ENCODE results near the gene LRP1B.
"Not testable (repeated sequence)": the region's sequence is repeated elsewhere in the genome, so short reads cannot be mapped to it uniquely, and the experiment has no call there.

LRP1B gene

GRCh38 chr2:142130111-142131009 is 456 bp downstream of the LRP1B start:
- H3K27me3 Mint-ChIP-seq, result peaks cover 48% of the 10 kb centered on the region
- H3K4me3 Mint-ChIP-seq, result peak overlapping the region; percentile 62

GRCh38 chr2:142128105-142128504 is 2.7 kb downstream of the LRP1B start:
- Mint-ChIP-seq H3K36me3 (no peaks in the 10 kb centered on the region), H3K4me1 (peaks cover 20% of the 10 kb centered on the region), H3K9me3 (no peaks in the 10 kb centered on the region), H3K4me3 (no peak overlapping the region), H3K27me3 (peaks cover 47% of the 10 kb centered on the region), H3K27ac (no peak overlapping the region)
- no peak for ATAC-seq

More at GRCh38 chr2:142130111-142131009, 456 bp downstream of the LRP1B start:
- H3K9me3 Mint-ChIP-seq, result no peaks in the 10 kb centered on the region
- H3K36me3 Mint-ChIP-seq, result no peaks in the 10 kb centered on the region
- H3K4me1 Mint-ChIP-seq, result peaks cover 20% of the 10 kb centered on the region
- H3K27ac Mint-ChIP-seq, result no peak overlapping the region
- no peak for ATAC-seq

- Mint-ChIP-seq H3K4me1 (peaks cover 20% of the 10 kb centered on the region), H3K27ac (no peak overlapping the region), H3K27me3 (peaks cover 39% of the 10 kb centered on the region), H3K4me3 (no peak overlapping the region), H3K36me3 (no peaks in the 10 kb centered on the region), H3K9me3 (no peaks in the 10 kb centered on the region)
- no peak for ATAC-seq
These were observed 3.6 kb downstream of the LRP1B start for GRCh38 chr2:142127248-142127647.

- H3K27me3 Mint-ChIP-seq, result peaks cover 13% of the 10 kb centered on the region
- no peak overlapping the region for H3K27ac Mint-ChIP-seq
- ATAC-seq, result no peak
- no peaks in the 10 kb centered on the region for H3K36me3 Mint-ChIP-seq
- no peak overlapping the region for H3K4me3 Mint-ChIP-seq
- H3K4me1 Mint-ChIP-seq, result no peaks in the 10 kb centered on the region
- H3K9me3 Mint-ChIP-seq, result no peaks in the 10 kb centered on the region
These were observed 6.1 kb downstream of the LRP1B start for GRCh38 chr2:142124706-142125105.

- ATAC-seq, result no peak
- Mint-ChIP-seq H3K4me3 (no peak overlapping the region), H3K27me3 (no peaks in the 10 kb centered on the region), H3K27ac (no peak overlapping the region), H3K36me3 (no peaks in the 10 kb centered on the region), H3K9me3 (peaks cover 2% of the 10 kb centered on the region), H3K4me1 (no peaks in the 10 kb centered on the region)
These were observed 11.5 kb downstream of the LRP1B start for GRCh38 chr2:142119347-142119746.

- Mint-ChIP-seq H3K27me3 (no peaks in the 10 kb centered on the region), H3K36me3 (no peaks in the 10 kb centered on the region)
These were observed 18.0 kb downstream of the LRP1B start for GRCh38 chr2:142112757-142113221.

GRCh38 chr2:142104134-142104758 is 26.6 kb downstream of the LRP1B start:
- H3K4me3 Mint-ChIP-seq, result no peak overlapping the region
- no peak for ATAC-seq
- no peaks in the 10 kb centered on the region for H3K4me1 Mint-ChIP-seq
- H3K9me3 Mint-ChIP-seq, result peaks cover 2% of the 10 kb centered on the region
- H3K27me3 Mint-ChIP-seq, result no peaks in the 10 kb centered on the region
- no peaks in the 10 kb centered on the region for H3K36me3 Mint-ChIP-seq
- H3K27ac Mint-ChIP-seq, result no peak overlapping the region

More at GRCh38 chr2:142112757-142113221, 18.0 kb downstream of the LRP1B start:
- ATAC-seq, result no peak
- Mint-ChIP-seq H3K9me3 (peaks cover 2% of the 10 kb centered on the region), H3K4me3 (no peak overlapping the region), H3K4me1 (no peaks in the 10 kb centered on the region), H3K27ac (no peak overlapping the region)

- Mint-ChIP-seq H3K27ac (no peak overlapping the region), H3K4me3 (no peak overlapping the region), H3K4me1 (no peaks in the 10 kb centered on the region), H3K27me3 (no peaks in the 10 kb centered on the region), H3K9me3 (peaks cover 2% of the 10 kb centered on the region), H3K36me3 (no peaks in the 10 kb centered on the region)
- ATAC-seq, result no peak
These were observed 29.8 kb downstream of the LRP1B start for GRCh38 chr2:142100970-142101369.

- H3K4me3 Mint-ChIP-seq, result no peak overlapping the region
- peaks cover 2% of the 10 kb centered on the region for H3K9me3 Mint-ChIP-seq
- no peak overlapping the region for H3K27ac Mint-ChIP-seq
- no peaks in the 10 kb centered on the region for H3K4me1 Mint-ChIP-seq
- no peak for ATAC-seq
- no peaks in the 10 kb centered on the region for H3K27me3 Mint-ChIP-seq
- no peaks in the 10 kb centered on the region for H3K36me3 Mint-ChIP-seq
These were observed 30.5 kb downstream of the LRP1B start for GRCh38 chr2:142100139-142100873.

- no peaks in the 10 kb centered on the region for H3K36me3 Mint-ChIP-seq
- no peak overlapping the region for H3K4me3 Mint-ChIP-seq
- no peaks in the 10 kb centered on the region for H3K9me3 Mint-ChIP-seq
- H3K27ac Mint-ChIP-seq, result no peak overlapping the region
- no peak for ATAC-seq
- no peaks in the 10 kb centered on the region for H3K27me3 Mint-ChIP-seq
- H3K4me1 Mint-ChIP-seq, result no peaks in the 10 kb centered on the region
These were observed 33.1 kb downstream of the LRP1B start for GRCh38 chr2:142097711-142098110.

- no peak for ATAC-seq
- Mint-ChIP-seq H3K36me3 (no peaks in the 10 kb centered on the region), H3K4me3 (no peak overlapping the region), H3K27ac (no peak overlapping the region), H3K9me3 (no peaks in the 10 kb centered on the region), H3K27me3 (no peaks in the 10 kb centered on the region), H3K4me1 (no peaks in the 10 kb centered on the region)
These were observed 35.2 kb downstream of the LRP1B start for GRCh38 chr2:142095647-142096046.

- ATAC-seq, result no peak
- no peaks in the 10 kb centered on the region for H3K36me3 Mint-ChIP-seq
- no peak overlapping the region for H3K27ac Mint-ChIP-seq
- no peaks in the 10 kb centered on the region for H3K4me1 Mint-ChIP-seq
- no peaks in the 10 kb centered on the region for H3K9me3 Mint-ChIP-seq
- H3K27me3 Mint-ChIP-seq, result no peaks in the 10 kb centered on the region
- no peak overlapping the region for H3K4me3 Mint-ChIP-seq
These were observed 36.6 kb downstream of the LRP1B start for GRCh38 chr2:142094233-142094632.

- no peaks in the 10 kb centered on the region for H3K36me3 Mint-ChIP-seq
- H3K27ac Mint-ChIP-seq, result no peak overlapping the region
- H3K9me3 Mint-ChIP-seq, result no peaks in the 10 kb centered on the region
- no peaks in the 10 kb centered on the region for H3K4me1 Mint-ChIP-seq
- H3K4me3 Mint-ChIP-seq, result no peak overlapping the region
- no peak for ATAC-seq
- H3K27me3 Mint-ChIP-seq, result no peaks in the 10 kb centered on the region
These were observed 42.7 kb downstream of the LRP1B start for GRCh38 chr2:142088058-142088568.

- H3K4me3 Mint-ChIP-seq, H3K9me3 Mint-ChIP-seq, ATAC-seq, H3K4me1 Mint-ChIP-seq, H3K27me3 Mint-ChIP-seq, H3K36me3 Mint-ChIP-seq, H3K27ac Mint-ChIP-seq: not testable (repeated sequence)
These were observed 43.2 kb downstream of the LRP1B start for GRCh38 chr2:142087585-142087984.

- Mint-ChIP-seq H3K9me3 (no peaks in the 10 kb centered on the region), H3K36me3 (no peaks in the 10 kb centered on the region), H3K4me3 (no peak overlapping the region)
These were observed 48.4 kb downstream of the LRP1B start for GRCh38 chr2:142082368-142082767.

More at GRCh38 chr2:142082368-142082767, 48.4 kb downstream of the LRP1B start:
- no peak for ATAC-seq
- H3K4me1 Mint-ChIP-seq, result no peaks in the 10 kb centered on the region
- no peak overlapping the region for H3K27ac Mint-ChIP-seq
- no peaks in the 10 kb centered on the region for H3K27me3 Mint-ChIP-seq
